ENCODE data around the gene TEX51.

TEX51 gene

GRCh38 chr2:126898636-126899035 lies at the start of gene TEX51:
Gene TEX51 (plus strand): TSS chr2:126898890. CDS start chr2:126898919, 29 bp downstream.
- no peak within 1 kb of the TSS for H3K9ac ChIP-seq (ENCODE audit: low read depth, low read length)

GRCh38 chr2:126849054-126849453 lies 49.6 kb upstream of the TEX51 start:
- Histone ChIP-seq H3K9ac (ENCODE audit: low read depth, low read length) (no peak overlapping the region), H3K9me3 (ENCODE audit: control insufficient read depth, insufficient read depth, low read length) (no peaks in the 10 kb centered on the region), H3K4me1 (ENCODE audit: control insufficient read depth, insufficient read depth, low read length) (no peaks in the 10 kb centered on the region), H3K36me3 (ENCODE audit: control insufficient read depth, insufficient read depth, low read length) (no peaks in the 10 kb centered on the region), H3K27me3 (ENCODE audit: control insufficient read depth, insufficient read depth, low read length) (no peaks in the 10 kb centered on the region), H3K4me3 (ENCODE audit: low read depth, low read length) (no peak overlapping the region)

More at GRCh38 chr2:126898636-126899035, at the start of gene TEX51:
- Histone ChIP-seq H3K27me3 (ENCODE audit: control insufficient read depth, insufficient read depth, low read length) (no peaks in the 10 kb centered on the region), H3K4me1 (ENCODE audit: control insufficient read depth, insufficient read depth, low read length) (no peaks in the 10 kb centered on the region), H3K9me3 (ENCODE audit: control insufficient read depth, insufficient read depth, low read length) (no peaks in the 10 kb centered on the region), H3K36me3 (ENCODE audit: control insufficient read depth, insufficient read depth, low read length) (no peaks in the 10 kb centered on the region), H3K4me3 (ENCODE audit: low read depth, low read length) (no peak within 1 kb of the TSS)

- H3K27me3 ChIP-seq (ENCODE audit: control insufficient read depth, insufficient read depth, low read length), result no peaks in the 10 kb centered on the region
- H3K4me3 ChIP-seq (ENCODE audit: low read depth, low read length), result no peak overlapping the region
- no peaks in the 10 kb centered on the region for H3K9me3 ChIP-seq (ENCODE audit: control insufficient read depth, insufficient read depth, low read length)
- no peaks in the 10 kb centered on the region for H3K36me3 ChIP-seq (ENCODE audit: control insufficient read depth, insufficient read depth, low read length)
- no peaks in the 10 kb centered on the region for H3K4me1 ChIP-seq (ENCODE audit: control insufficient read depth, insufficient read depth, low read length)
- H3K9ac ChIP-seq (ENCODE audit: low read depth, low read length), result no peak overlapping the region
Measured at GRCh38 chr2:126849486-126849885, 49.2 kb upstream of the TEX51 start.

- no peaks in the 10 kb centered on the region for H3K36me3 ChIP-seq (ENCODE audit: control insufficient read depth, insufficient read depth, low read length)
- H3K9ac ChIP-seq (ENCODE audit: low read depth, low read length), result no peak overlapping the region
- no peaks in the 10 kb centered on the region for H3K4me1 ChIP-seq (ENCODE audit: control insufficient read depth, insufficient read depth, low read length)
- H3K4me3 ChIP-seq (ENCODE audit: low read depth, low read length), result no peak overlapping the region
- no peaks in the 10 kb centered on the region for H3K9me3 ChIP-seq (ENCODE audit: control insufficient read depth, insufficient read depth, low read length)
- no peaks in the 10 kb centered on the region for H3K27me3 ChIP-seq (ENCODE audit: control insufficient read depth, insufficient read depth, low read length)
Measured at GRCh38 chr2:126849991-126850535, 48.6 kb upstream of the TEX51 start.

GRCh38 chr2:126850940-126851339 lies 47.8 kb upstream of the TEX51 start:
- H3K4me3 ChIP-seq (ENCODE audit: low read depth, low read length), result no peak overlapping the region
- H3K36me3 ChIP-seq (ENCODE audit: control insufficient read depth, insufficient read depth, low read length), result no peaks in the 10 kb centered on the region
- H3K4me1 ChIP-seq (ENCODE audit: control insufficient read depth, insufficient read depth, low read length), result no peaks in the 10 kb centered on the region
- no peaks in the 10 kb centered on the region for H3K27me3 ChIP-seq (ENCODE audit: control insufficient read depth, insufficient read depth, low read length)
- no peak overlapping the region for H3K9ac ChIP-seq (ENCODE audit: low read depth, low read length)
- no peaks in the 10 kb centered on the region for H3K9me3 ChIP-seq (ENCODE audit: control insufficient read depth, insufficient read depth, low read length)

- Histone ChIP-seq H3K9me3 (ENCODE audit: control insufficient read depth, insufficient read depth, low read length) (no peaks in the 10 kb centered on the region), H3K4me1 (ENCODE audit: control insufficient read depth, insufficient read depth, low read length) (no peaks in the 10 kb centered on the region), H3K4me3 (ENCODE audit: low read depth, low read length) (no peak overlapping the region), H3K27me3 (ENCODE audit: control insufficient read depth, insufficient read depth, low read length) (no peaks in the 10 kb centered on the region), H3K36me3 (ENCODE audit: control insufficient read depth, insufficient read depth, low read length) (no peaks in the 10 kb centered on the region), H3K9ac (ENCODE audit: low read depth, low read length) (no peak overlapping the region)
Measured at GRCh38 chr2:126851756-126852155, 46.9 kb upstream of the TEX51 start.

GRCh38 chr2:126852361-126852760 lies 46.3 kb upstream of the TEX51 start:
- no peaks in the 10 kb centered on the region for H3K9me3 ChIP-seq (ENCODE audit: control insufficient read depth, insufficient read depth, low read length)
- H3K4me3 ChIP-seq (ENCODE audit: low read depth, low read length), result no peak overlapping the region

GRCh38 chr2:126855606-126856005 lies 43.1 kb upstream of the TEX51 start:
- Histone ChIP-seq H3K36me3 (ENCODE audit: control insufficient read depth, insufficient read depth, low read length) (no peaks in the 10 kb centered on the region), H3K4me3 (ENCODE audit: low read depth, low read length) (no peak overlapping the region), H3K27me3 (ENCODE audit: control insufficient read depth, insufficient read depth, low read length) (no peaks in the 10 kb centered on the region), H3K9ac (ENCODE audit: low read depth, low read length) (no peak overlapping the region), H3K9me3 (ENCODE audit: control insufficient read depth, insufficient read depth, low read length) (no peaks in the 10 kb centered on the region), H3K4me1 (ENCODE audit: control insufficient read depth, insufficient read depth, low read length) (no peaks in the 10 kb centered on the region)

More at GRCh38 chr2:126852361-126852760, 46.3 kb upstream of the TEX51 start:
- H3K27me3 ChIP-seq (ENCODE audit: control insufficient read depth, insufficient read depth, low read length), result no peaks in the 10 kb centered on the region
- no peaks in the 10 kb centered on the region for H3K36me3 ChIP-seq (ENCODE audit: control insufficient read depth, insufficient read depth, low read length)
- H3K4me1 ChIP-seq (ENCODE audit: control insufficient read depth, insufficient read depth, low read length), result no peaks in the 10 kb centered on the region
- H3K9ac ChIP-seq (ENCODE audit: low read depth, low read length), result no peak overlapping the region

GRCh38 chr2:126856403-126856802 lies 42.3 kb upstream of the TEX51 start:
- no peaks in the 10 kb centered on the region for H3K36me3 ChIP-seq (ENCODE audit: control insufficient read depth, insufficient read depth, low read length)
- H3K9me3 ChIP-seq (ENCODE audit: control insufficient read depth, insufficient read depth, low read length), result no peaks in the 10 kb centered on the region
- H3K9ac ChIP-seq (ENCODE audit: low read depth, low read length), result no peak overlapping the region
- no peaks in the 10 kb centered on the region for H3K4me1 ChIP-seq (ENCODE audit: control insufficient read depth, insufficient read depth, low read length)
- H3K4me3 ChIP-seq (ENCODE audit: low read depth, low read length), result no peak overlapping the region
- H3K27me3 ChIP-seq (ENCODE audit: control insufficient read depth, insufficient read depth, low read length), result no peaks in the 10 kb centered on the region

GRCh38 chr2:126857502-126857901 lies 41.2 kb upstream of the TEX51 start:
- H3K9me3 ChIP-seq (ENCODE audit: control insufficient read depth, insufficient read depth, low read length), result no peaks in the 10 kb centered on the region
- no peak overlapping the region for H3K9ac ChIP-seq (ENCODE audit: low read depth, low read length)
- no peaks in the 10 kb centered on the region for H3K4me1 ChIP-seq (ENCODE audit: control insufficient read depth, insufficient read depth, low read length)
- no peaks in the 10 kb centered on the region for H3K27me3 ChIP-seq (ENCODE audit: control insufficient read depth, insufficient read depth, low read length)
- H3K4me3 ChIP-seq (ENCODE audit: low read depth, low read length), result no peak overlapping the region
- H3K36me3 ChIP-seq (ENCODE audit: control insufficient read depth, insufficient read depth, low read length), result no peaks in the 10 kb centered on the region

- H3K9me3 ChIP-seq (ENCODE audit: control insufficient read depth, insufficient read depth, low read length), result no peaks in the 10 kb centered on the region
- no peaks in the 10 kb centered on the region for H3K27me3 ChIP-seq (ENCODE audit: control insufficient read depth, insufficient read depth, low read length)
- no peaks in the 10 kb centered on the region for H3K36me3 ChIP-seq (ENCODE audit: control insufficient read depth, insufficient read depth, low read length)
- no peak overlapping the region for H3K4me3 ChIP-seq (ENCODE audit: low read depth, low read length)
- H3K4me1 ChIP-seq (ENCODE audit: control insufficient read depth, insufficient read depth, low read length), result no peaks in the 10 kb centered on the region
- no peak overlapping the region for H3K9ac ChIP-seq (ENCODE audit: low read depth, low read length)
Measured at GRCh38 chr2:126858013-126858412, 40.7 kb upstream of the TEX51 start.

GRCh38 chr2:126858436-126858835 lies 40.3 kb upstream of the TEX51 start:
- Histone ChIP-seq H3K36me3 (ENCODE audit: control insufficient read depth, insufficient read depth, low read length) (no peaks in the 10 kb centered on the region), H3K4me1 (ENCODE audit: control insufficient read depth, insufficient read depth, low read length) (no peaks in the 10 kb centered on the region), H3K4me3 (ENCODE audit: low read depth, low read length) (no peak overlapping the region), H3K9ac (ENCODE audit: low read depth, low read length) (no peak overlapping the region), H3K9me3 (ENCODE audit: control insufficient read depth, insufficient read depth, low read length) (no peaks in the 10 kb centered on the region), H3K27me3 (ENCODE audit: control insufficient read depth, insufficient read depth, low read length) (no peaks in the 10 kb centered on the region)
